H1 (cell line): ENCODE measurements around the gene GPC6. TPM values are rescaled to one million over a fixed set of nuclear protein-coding genes. Genes with fewer than 3 reads are reported as not detected.

Experiments used
- CTCF ChIA-PET: fragments of 300-600 bp; sonication (Branson Sonifier 250); formaldehyde crosslinking; loops from one replicate; lab custom pipeline; 2021; ENCODE audit not compliant: partially characterized antibody; lab: Charles Lee
- POLR2A ChIA-PET: fragments of 300-600 bp; sonication (Branson Sonifier 250); formaldehyde crosslinking; loops from one replicate; lab custom pipeline; 2021; ENCODE audit warnings: inconsistent platforms; ENCODE audit not compliant: partially characterized antibody; lab: Charles Lee
- DNase-seq, 2 experiments: peaks; one replicate each; pipeline versions ENCODE4 v3.0.0 to v3.0.0-alpha.2; 2010 to 2022; ENCODE audit warnings: low spot score in 2 of 2, low read depth in 1 of 2, mixed read lengths in 1 of 2
- FAIRE-seq: peaks from 2 replicates; lab custom pipeline; 2011; peaks lifted over from hg19 to GRCh38; lab: Jason Lieb, UNC
- H2AFZ ChIP-seq: 2 replicates; pipeline ENCODE4 v1.8.1; 2012; ENCODE audit warnings: low read length, inconsistent platforms
- H2AK5ac ChIP-seq: 2 replicates; pipeline ENCODE4 v1.6.1; 2013; ENCODE audit warnings: low read depth, low read length
- H2BK120ac ChIP-seq: replicated peaks from 2 replicates; pipeline ENCODE3; 2013; ENCODE audit warnings: low read depth, low read length, inconsistent platforms
- H2BK12ac ChIP-seq: 2 replicates; pipeline ENCODE4 v1.6.1; 2013; ENCODE audit warnings: low read depth, low read length
- H2BK15ac ChIP-seq: 2 replicates; pipeline ENCODE4 v1.6.1; 2013; ENCODE audit warnings: low read length
- H2BK20ac ChIP-seq: 2 replicates; pipeline ENCODE4 v1.6.1; 2013; ENCODE audit warnings: low read length
- H2BK5ac ChIP-seq: 2 replicates; pipeline ENCODE4 v1.6.1; 2013; ENCODE audit warnings: low read depth, low read length
- H3K14ac ChIP-seq: 2 replicates; pipeline ENCODE4 v1.6.1; 2013; ENCODE audit warnings: inconsistent platforms; ENCODE audit not compliant: insufficient read length
- H3K18ac ChIP-seq: 2 replicates; pipeline ENCODE4 v1.6.1; 2013; ENCODE audit warnings: low read length; ENCODE audit errors: extremely low read depth
- H3K23ac ChIP-seq: 2 replicates; pipeline ENCODE4 v1.6.1; 2013; ENCODE audit warnings: inconsistent platforms; ENCODE audit not compliant: insufficient read length
- H3K23me2 ChIP-seq: 2 replicates; pipeline ENCODE4 v1.6.1; 2013; ENCODE audit warnings: low read depth, low read length
- H3K27ac ChIP-seq: 2 replicates; pipeline ENCODE4 v1.6.1; 2011; ENCODE audit warnings: low read depth, low read length, inconsistent platforms
- H3K27me3 ChIP-seq, 4 experiments: replicated peaks in 1 of 4; 1 replicate in 1 of 4; 2 replicates in 3 of 4; pipeline versions ENCODE4 v1.6.1 to v1.8.1; 2011 to 2013; ENCODE audit warnings: low read length in 3 of 4, mild to moderate bottlenecking in 3 of 4, inconsistent platforms in 2 of 4, mixed read lengths in 2 of 4, moderate library complexity in 1 of 4; ENCODE audit not compliant: control insufficient read depth in 3 of 4, insufficient read depth in 3 of 4; ENCODE audit errors: extremely low read depth in 1 of 4
- H3K36me3 ChIP-seq, 4 experiments: 2 replicates each; pipeline versions ENCODE4 v1.6.1 to v1.8.1; 2011 to 2013; ENCODE audit warnings: mild to moderate bottlenecking in 4 of 4, low read length in 3 of 4, moderate library complexity in 2 of 4, control low read depth in 1 of 4, inconsistent platforms in 1 of 4; ENCODE audit not compliant: insufficient read depth in 4 of 4, control insufficient read depth in 2 of 4
- H3K4ac ChIP-seq: replicated peaks from 2 replicates; pipeline ENCODE3; 2013; ENCODE audit warnings: low read length, low read depth, mixed read lengths, inconsistent platforms; ENCODE audit not compliant: insufficient read length
- H3K4me1 ChIP-seq, 4 experiments: replicated peaks in 1 of 4; 1 replicate in 1 of 4; 2 replicates in 3 of 4; pipeline versions ENCODE4 v1.6.1 to v1.8.1; 2011 to 2013; ENCODE audit warnings: low read length in 3 of 4, inconsistent platforms in 2 of 4, mixed read lengths in 1 of 4; ENCODE audit not compliant: insufficient read depth in 4 of 4, control insufficient read depth in 3 of 4
- H3K4me2 ChIP-seq, 2 experiments: 2 replicates each; pipeline versions ENCODE4 v1.6.1 to v1.8.1; 2011 to 2013; ENCODE audit warnings: low read depth in 2 of 2, low read length in 2 of 2, control low read depth in 1 of 2, inconsistent platforms in 1 of 2, mild to moderate bottlenecking in 1 of 2; ENCODE audit not compliant: insufficient read depth in 1 of 2
- H3K4me3 ChIP-seq, 4 experiments: fragments of 200-600, 300-600 bp in 1 of 4; sonication (generic), shearing (Covaris generic), sonication (Bioruptor Twin) in 1 of 4; 2 replicates each; pipeline versions ENCODE4 v1.5.1 to v1.8.1; 2011 to 2016; ENCODE audit warnings: low read length in 4 of 4, low read depth in 3 of 4, control low read depth in 2 of 4, inconsistent platforms in 2 of 4, mild to moderate bottlenecking in 2 of 4, mixed read lengths in 1 of 4, moderate library complexity in 1 of 4; ENCODE audit not compliant: insufficient read depth in 2 of 4; ENCODE audit errors: extremely low read depth in 1 of 4
- H3K56ac ChIP-seq: replicated peaks from 2 replicates; pipeline ENCODE3; 2013; ENCODE audit warnings: low read depth, mild to moderate bottlenecking, mixed read lengths, low read length, inconsistent platforms; ENCODE audit not compliant: insufficient read length
- H3K79me1 ChIP-seq: 2 replicates; pipeline ENCODE4 v1.6.1; 2013; ENCODE audit warnings: low read depth, low read length, control low read depth
- H3K79me2 ChIP-seq, 2 experiments: 2 replicates each; pipeline versions ENCODE4 v1.6.1 to v1.8.1; 2012 to 2013; ENCODE audit warnings: low read length in 2 of 2, mild to moderate bottlenecking in 2 of 2, inconsistent platforms in 1 of 2; ENCODE audit not compliant: insufficient read depth in 2 of 2, control insufficient read depth in 1 of 2
- H3K9ac ChIP-seq, 4 experiments: replicated peaks in 1 of 4; 1 replicate in 1 of 4; 2 replicates in 3 of 4; pipeline versions ENCODE4 v1.6.1 to v1.8.1; 2011 to 2013; ENCODE audit warnings: low read depth in 3 of 4, low read length in 3 of 4, control low read depth in 2 of 4, mild to moderate bottlenecking in 2 of 4, moderate library complexity in 2 of 4, inconsistent platforms in 1 of 4; ENCODE audit errors: extremely low read depth in 1 of 4
- H3K9me3 ChIP-seq, 2 experiments: 2 replicates each; pipeline versions ENCODE4 v1.6.1 to v1.8.1; 2012 to 2013; ENCODE audit warnings: mild to moderate bottlenecking in 2 of 2, moderate library complexity in 2 of 2, control low read depth in 1 of 2, inconsistent platforms in 1 of 2, low read depth in 1 of 2, low read length in 1 of 2, mixed read lengths in 1 of 2; ENCODE audit not compliant: insufficient read depth in 2 of 2
- H4K20me1 ChIP-seq, 2 experiments: replicated peaks in 1 of 2; 2 replicates each; pipeline versions ENCODE3 to v1.8.1; 2011 to 2013; ENCODE audit warnings: inconsistent platforms in 2 of 2, low read length in 2 of 2, mild to moderate bottlenecking in 1 of 2; ENCODE audit not compliant: insufficient read depth in 2 of 2, control insufficient read depth in 1 of 2
- H4K5ac ChIP-seq: 2 replicates; pipeline ENCODE4 v1.6.1; 2013; ENCODE audit warnings: low read length, low read depth, mixed read lengths, inconsistent platforms; ENCODE audit not compliant: insufficient read length
- H4K8ac ChIP-seq: 2 replicates; pipeline ENCODE4 v1.8.0; 2013; ENCODE audit warnings: mild to moderate bottlenecking, moderate library complexity, low read length, inconsistent platforms; ENCODE audit not compliant: insufficient read depth; ENCODE audit errors: extremely low read depth
- H4K91ac ChIP-seq: replicated peaks from 2 replicates; pipeline ENCODE3; 2013; ENCODE audit warnings: low read length, mixed read lengths, inconsistent platforms; ENCODE audit not compliant: insufficient read length
- BCL11A ChIP-seq, 2 experiments: IDR thresholded peaks; one replicate each; pipeline ENCODE4 v1.6.1; 2011; ENCODE audit warnings: low read depth in 2 of 2, low read length in 2 of 2, mild to moderate bottlenecking in 2 of 2
- CBX8 ChIP-seq: fragments of 300-800, 300-1000 bp; sonication (generic); IDR thresholded peaks from 2 replicates; pipeline ENCODE4 v1.7.1; 2016; ENCODE audit warnings: low read depth, low read length, borderline replicate concordance
- JUND ChIP-seq: IDR thresholded peaks from 2 replicates; pipeline ENCODE4 v1.6.1; 2011; ENCODE audit warnings: mild to moderate bottlenecking, improper control_type of control experiment, low read length
- NANOG ChIP-seq: IDR thresholded peaks from 2 replicates; pipeline ENCODE4 v1.6.1; 2011; ENCODE audit warnings: low read length, low read depth, mild to moderate bottlenecking, inconsistent platforms; ENCODE audit not compliant: insufficient read depth, poor library complexity, severe bottlenecking
- NRF1 ChIP-seq: IDR thresholded peaks from 2 replicates; pipeline ENCODE4 v1.6.1; 2011; ENCODE audit warnings: mild to moderate bottlenecking, low read depth, low read length, improper control_type of control experiment
- POLR2A ChIP-seq, 2 experiments: IDR thresholded peaks; 1 replicate in 1 of 2; 2 replicates in 1 of 2; pipeline ENCODE4 v1.6.1; 2011; ENCODE audit warnings: low read depth in 2 of 2, low read length in 2 of 2, mild to moderate bottlenecking in 2 of 2; ENCODE audit errors: control extremely low read depth in 1 of 2
- POU5F1 ChIP-seq: IDR thresholded peaks from 2 replicates; pipeline ENCODE4 v1.6.1; 2011; ENCODE audit warnings: low read depth, mild to moderate bottlenecking, low read length, moderate library complexity
- RBBP5 ChIP-seq: IDR thresholded peaks from 2 replicates; pipeline ENCODE4 v1.7.1; 2012; ENCODE audit warnings: low read depth, mild to moderate bottlenecking, inconsistent platforms, low read length, moderate library complexity, borderline replicate concordance
- RFX5 ChIP-seq: IDR thresholded peaks from 2 replicates; pipeline ENCODE4 v1.6.1; 2011; ENCODE audit warnings: low read depth, low read length, improper control_type of control experiment, borderline replicate concordance
- SAP30 ChIP-seq: fragments of 300-600 bp; sonication (generic); IDR thresholded peaks from 2 replicates; pipeline ENCODE4 v1.7.1; 2012; ENCODE audit warnings: low read length, moderate library complexity, mild to moderate bottlenecking, inconsistent platforms; ENCODE audit not compliant: insufficient read depth, insufficient replicate concordance
- TAF7 ChIP-seq: optimal IDR thresholded peaks from 2 replicates; pipeline ENCODE3; 2011; ENCODE audit warnings: low read depth, mild to moderate bottlenecking, inconsistent platforms, low read length, moderate library complexity, borderline replicate concordance
- TCF12 ChIP-seq: IDR thresholded peaks from 2 replicates; pipeline ENCODE4 v1.6.1; 2011; ENCODE audit warnings: low read depth, mild to moderate bottlenecking, low read length
- YY1 ChIP-seq: IDR thresholded peaks from 2 replicates; pipeline ENCODE4 v1.6.1; 2011; ENCODE audit warnings: low read depth, mild to moderate bottlenecking, low read length
- WGBS, 2 experiments: shearing (Covaris generic) in 1 of 2; methylation state at CpG; one replicate each; pipeline versions ENCODE4 v1.1.6 to v1.1.7; 2013 to 2015; ENCODE audit warnings: low lambda C conversion rate in 2 of 2, mixed read lengths in 2 of 2, inconsistent platforms in 1 of 2, low coverage in 1 of 2, missing lambda C conversion rate in 1 of 2; ENCODE audit not compliant: insufficient replicate concordance in 2 of 2, insufficient coverage in 1 of 2, insufficient read length in 1 of 2; ENCODE audit errors: extremely low coverage in 1 of 2, missing lambda C conversion rate in 1 of 2; 5-methylcytosine and 5-hydroxymethylcytosine counted together
- polyA plus RNA-seq, 7 experiments: library from polyadenylated mRNA; depleted of rRNA in 3 of 7; stranded (reverse) in 5 of 7; unstranded in 2 of 7; fragments of >200 nt in 5 of 7; fragments of 200-250 nt in 2 of 7; gene quantifications; 1 replicate in 5 of 7; 2 replicates in 1 of 7; 4 replicates in 1 of 7; pipeline versions ENCODE4 v1.2.1 to v1.2.3, GENCODE V29; 2011 to 2013; ENCODE audit warnings: missing spikeins in 2 of 7, mixed read lengths in 2 of 7
- total RNA-seq: library from RNA; stranded (reverse); fragmentation: NEBNext Ultra II Directional; extraction: Animal tissue kit (Norgen Biotek cat#: 25700); gene quantifications from 2 replicates; pipeline ENCODE4 v1.2.1, GENCODE V29; 2021
- TF ChIP-seq, protein P1 (sequence below): IDR thresholded peaks from 2 replicates; pipeline ENCODE4 v1.6.1; 2012; ENCODE audit warnings: inconsistent platforms

GPC6 gene
- total and polyA plus RNA-seq, 2 of the 8 experiments (the other 6 are each of a cell fraction or from before 2014, with no cell fraction given), result 5.4 to 12.0 TPM

GRCh38 chr13:93356469-93356868 lies 129.9 kb downstream of the GPC6 start:
- Histone ChIP-seq H2AFZ (no peak overlapping the region), H3K14ac (no peak overlapping the region), H3K4ac (no peak overlapping the region), H3K79me1 (no peaks in the 10 kb centered on the region), H2BK12ac (no peak overlapping the region), H4K20me1 (no peaks in the 10 kb centered on the region), H2BK5ac (no peak overlapping the region), H3K27me3 (no peaks in the 10 kb centered on the region), H2AK5ac (no peak overlapping the region), H4K91ac (no peak overlapping the region), H3K9me3 (no peaks in the 10 kb centered on the region), H3K79me2 (no peaks in the 10 kb centered on the region; a peak in 1 of 4 replicates), H4K8ac (no peak overlapping the region), H3K23me2 (no peaks in the 10 kb centered on the region), H3K36me3 (no peaks in the 10 kb centered on the region), H4K5ac (no peak overlapping the region), H3K4me3 (no peak overlapping the region), H3K18ac (no peak overlapping the region), H3K23ac (no peak overlapping the region), H2BK20ac (no peak overlapping the region), H3K27ac (no peak overlapping the region), H3K9ac (peak overlapping the region in 1 of 4 experiments; percentile 13; a peak in 1 of 7 replicates), H3K56ac (no peak overlapping the region), H3K4me1 (peaks cover 0 to 2% (median 0%) of the 10 kb centered on the region in 4 experiments; a peak in 1 of 7 replicates), H2BK120ac (no peak overlapping the region), H2BK15ac (no peak overlapping the region), H3K4me2 (no peak overlapping the region)
- DNase-seq (no peak), FAIRE-seq (no peak)
- CTCF ChIA-PET, result interaction anchor here (0.6 to 0.7 kb wide), 3 partner anchors 13 to 86 kb away, joined by 3 read pairs; no protein-coding TSS in a partner anchor
- POLR2A ChIA-PET, result no interaction called here
- 91% methylated on average over 3 of the region's 3 CpGs; no CpG with 5 or more reads in 1 of the 2 experiments for WGBS, 2 experiments
- TF ChIP-seq SAP30, result no peak
- no peak for TF ChIP-seq YY1
- TF ChIP-seq TAF7, result no peak
- TF ChIP-seq RFX5, result no peak
- no peak for TF ChIP-seq RBBP5
- no peak for TF ChIP-seq POLR2A (IDR thresholded peaks at IDR 0.05; ENCODE audit: control extremely low read depth in 1 of 2, low read depth in 2 of 2, low read length in 2 of 2)
- TF ChIP-seq NRF1, result no peak
- TF ChIP-seq POU5F1, result no peak
- TF ChIP-seq TCF12, result no peak
- TF ChIP-seq, protein P1, sequence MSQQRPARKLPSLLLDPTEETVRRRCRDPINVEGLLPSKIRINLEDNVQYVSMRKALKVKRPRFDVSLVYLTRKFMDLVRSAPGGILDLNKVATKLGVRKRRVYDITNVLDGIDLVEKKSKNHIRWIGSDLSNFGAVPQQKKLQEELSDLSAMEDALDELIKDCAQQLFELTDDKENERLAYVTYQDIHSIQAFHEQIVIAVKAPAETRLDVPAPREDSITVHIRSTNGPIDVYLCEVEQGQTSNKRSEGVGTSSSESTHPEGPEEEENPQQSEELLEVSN, result no peak
- no peak for TF ChIP-seq NANOG
- TF ChIP-seq CBX8, result no peak
- TF ChIP-seq BCL11A (IDR thresholded peaks at IDR 0.05; ENCODE audit: low read depth in 2 of 2, low read length in 2 of 2), result no peak
- no peak for TF ChIP-seq JUND
